Islet of Langerhans (tissue), 1 donor: ENCODE data around the gene KLF1.

Experiments
- FAIRE-seq: peaks from one replicate; lab custom pipeline; 2011; peaks lifted over from hg19 to GRCh38; lab: Jason Lieb, UNC

KLF1 gene

DNA sequence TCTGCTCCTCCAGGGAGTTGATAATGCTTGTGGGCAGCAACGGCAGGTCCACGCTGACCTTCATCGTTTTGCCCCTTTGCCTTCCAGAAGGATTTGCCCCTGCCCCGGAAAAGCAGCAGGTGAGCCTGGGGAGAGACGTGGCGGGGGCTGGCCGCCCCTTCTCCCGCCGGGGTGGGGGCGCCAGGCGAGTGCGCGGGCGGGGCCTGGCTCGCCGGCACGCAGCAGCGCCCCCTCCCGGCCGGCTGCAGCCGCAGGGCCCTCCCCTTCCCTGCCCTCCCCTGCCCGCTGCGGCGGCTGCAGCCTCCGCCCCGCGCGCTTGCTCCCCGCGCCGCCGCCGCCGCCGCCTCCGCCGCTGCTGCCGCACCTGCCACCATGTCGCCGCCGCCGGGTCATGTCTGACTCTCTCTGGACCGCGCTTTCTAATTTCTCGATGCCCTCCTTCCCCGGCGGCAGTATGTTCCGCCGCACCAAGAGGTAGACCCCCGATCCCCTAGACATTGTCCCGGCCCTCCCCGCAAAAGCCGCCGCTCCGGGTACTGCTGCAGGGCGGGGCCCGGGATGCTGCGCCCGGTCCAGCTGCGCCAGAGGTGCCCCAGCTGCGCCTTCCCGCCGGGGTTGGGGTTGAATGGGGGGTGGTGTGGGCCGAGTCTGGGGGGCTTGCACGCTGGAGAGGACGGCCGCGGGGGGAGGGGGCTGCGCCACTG, 48.7 kb downstream of the KLF1 start, which contains the start of gene MAST1:
TSS of gene MAST1 (plus strand) at position 334 of the 704 bp plus-strand sequence. CDS start at position 392, 58 bp downstream.
- no peak for FAIRE-seq

DNA sequence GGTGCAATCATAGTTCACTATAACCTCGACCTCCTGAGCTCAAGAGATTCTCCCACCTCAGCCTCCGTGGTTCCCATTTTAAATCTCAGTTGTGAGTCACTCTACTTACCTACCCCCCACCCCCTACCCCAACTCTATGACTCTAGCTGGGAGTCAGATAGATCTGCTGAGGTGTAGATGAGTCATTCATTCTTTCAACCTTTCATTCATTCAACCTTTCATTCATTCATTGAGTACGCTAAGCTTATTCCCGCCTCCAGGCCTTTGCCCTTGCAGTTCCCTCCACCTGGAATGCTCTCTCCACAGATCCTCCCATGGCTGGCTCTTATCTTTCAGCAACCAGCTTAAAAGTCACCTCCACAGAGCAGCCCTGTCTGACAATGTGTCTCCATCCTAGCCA, 49.8 kb downstream of the KLF1 start:
- FAIRE-seq: no peak

DNA sequence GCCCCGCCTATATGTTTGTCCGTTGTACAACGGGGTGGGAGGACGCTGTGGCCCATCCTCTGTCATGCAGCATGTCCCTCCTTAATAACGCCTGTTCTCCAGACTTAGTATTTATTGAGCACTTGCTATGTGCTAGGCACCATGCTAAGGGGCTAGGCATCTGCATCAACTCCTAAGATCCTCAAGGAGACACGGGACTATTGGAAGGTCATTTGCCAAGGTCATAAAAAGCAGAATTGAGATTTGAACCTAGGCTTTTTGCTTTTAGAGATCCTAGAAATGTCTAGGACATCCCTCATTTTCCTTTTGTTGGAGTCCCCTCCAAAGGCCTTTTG, 50.5 kb downstream of the KLF1 start:
- no peak for FAIRE-seq

DNA sequence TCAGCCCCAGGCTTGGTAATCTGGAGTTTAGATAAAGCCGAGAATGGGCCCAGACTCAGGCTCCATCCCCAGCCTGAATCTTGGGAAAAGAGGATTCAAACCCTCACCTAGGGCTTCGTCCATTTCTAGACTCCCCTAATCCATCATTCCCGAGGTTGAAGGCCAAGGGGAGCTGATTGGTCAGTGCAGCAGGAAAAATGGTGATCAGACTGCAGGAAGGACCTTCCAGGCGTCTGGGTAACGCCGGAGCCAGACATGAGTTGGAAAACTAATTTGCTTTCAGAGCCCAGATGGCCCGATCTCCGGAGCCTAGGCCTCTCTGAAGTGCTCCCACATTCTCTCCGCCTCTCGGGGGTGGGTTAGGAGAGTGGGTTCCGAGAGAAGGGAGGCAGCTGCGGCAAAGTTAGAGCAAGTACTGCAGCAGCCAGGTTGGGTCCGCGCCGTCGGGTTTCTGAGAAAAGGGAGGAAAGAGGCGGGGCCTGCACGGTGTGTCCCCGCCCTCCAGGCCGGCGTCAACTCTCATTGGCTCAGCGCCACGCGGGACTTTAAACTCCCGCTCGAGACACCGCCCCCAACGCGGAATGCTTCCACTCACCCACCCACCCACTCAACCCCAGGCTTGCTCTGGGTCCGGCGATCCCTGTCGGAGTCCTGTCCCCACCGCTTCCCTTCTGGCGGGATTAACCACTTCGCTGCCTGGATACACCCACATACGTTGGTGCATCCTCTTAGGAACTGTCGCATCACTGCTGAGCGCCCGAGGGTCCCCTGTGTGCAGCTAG, 51.8 kb downstream of the KLF1 start:
- no peak for FAIRE-seq

DNA sequence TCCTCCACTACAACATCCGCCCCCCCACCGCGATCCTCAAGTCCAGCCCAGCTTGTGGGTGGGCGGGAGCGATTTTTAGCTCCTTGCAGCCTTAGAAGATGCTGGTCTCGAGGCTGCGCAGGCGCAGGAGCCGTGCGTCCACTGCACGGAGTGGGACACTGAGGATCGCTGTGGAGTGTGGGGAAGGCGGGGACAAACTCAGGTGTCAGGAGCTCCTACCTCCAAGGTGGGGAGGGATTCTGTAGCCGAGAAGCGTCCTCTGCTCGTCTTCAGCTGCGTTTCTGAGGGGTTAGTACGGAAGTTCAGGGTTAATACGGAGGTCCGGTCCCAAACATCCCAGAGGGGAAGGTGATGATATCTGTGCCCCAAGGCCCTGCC, 52.4 kb downstream of the KLF1 start, which contains the start of gene RTBDN:
TSS of gene RTBDN (minus strand) at position 14 of the 378 bp plus-strand sequence. CDS start 4,600 bp downstream, outside the sequence.
- FAIRE-seq: no peak
